Upper lobe of right lung (tissue), 1 donor: Measurements from ENCODE around the gene CHST11. TPM values are rescaled to one million over a fixed set of nuclear protein-coding genes. Genes with fewer than 3 reads are reported as not detected.

ENCODE experiments used
- ATAC-seq: fragments of 200-7000 bp; cut with Tn5 transposase; one replicate; pipeline ENCODE4 v1.9.1; 2020; ENCODE audit warnings: mild to moderate bottlenecking, moderate library complexity
- DNase-seq: peaks from one replicate; pipeline ENCODE4 v3.0.0-alpha.2; 2020
- H3K27ac ChIP-seq: fragments of 200-600 bp; one replicate; pipeline ENCODE4 v1.8.0; 2022
- H3K27me3 ChIP-seq: fragments of 200-600 bp; one replicate; pipeline ENCODE4 v1.8.0; 2022; ENCODE audit warnings: mild to moderate bottlenecking
- H3K36me3 ChIP-seq: fragments of 200-600 bp; one replicate; pipeline ENCODE4 v1.8.0; 2022
- H3K4me1 ChIP-seq: fragments of 200-600 bp; one replicate; pipeline ENCODE4 v1.8.0; 2022
- H3K4me3 ChIP-seq: fragments of 200-600 bp; one replicate; pipeline ENCODE4 v1.8.0; 2022; ENCODE audit warnings: mild to moderate bottlenecking
- H3K9me3 ChIP-seq: fragments of 200-600 bp; one replicate; pipeline ENCODE4 v1.8.0; 2022
- intact Hi-C: fragments of 100-400 bp; cut with DNase I; formaldehyde crosslinking; loops from one replicate; pipeline ENCODE4 v1.11.0; 2022
- total RNA-seq: library from RNA; stranded (reverse); fragmentation: NEBNext Ultra II Directional; extraction: Animal tissue kit (Norgen Biotek cat#: 25700); gene quantifications from one replicate; pipeline ENCODE4 v1.2.1, GENCODE V29; 2021
- TF ChIP-seq, protein P1 (sequence below): fragments of 200-600 bp; IDR thresholded peaks from one replicate; pipeline ENCODE4 v1.8.0; 2022; ENCODE audit warnings: antibody characterized with exemption
- donor health status: DM: no; HTN: yes; CAD: no; lungs with severe emphysema.

CHST11 gene
- total RNA-seq, 1 donor from 2014 or later = 56.6 TPM

DNA sequence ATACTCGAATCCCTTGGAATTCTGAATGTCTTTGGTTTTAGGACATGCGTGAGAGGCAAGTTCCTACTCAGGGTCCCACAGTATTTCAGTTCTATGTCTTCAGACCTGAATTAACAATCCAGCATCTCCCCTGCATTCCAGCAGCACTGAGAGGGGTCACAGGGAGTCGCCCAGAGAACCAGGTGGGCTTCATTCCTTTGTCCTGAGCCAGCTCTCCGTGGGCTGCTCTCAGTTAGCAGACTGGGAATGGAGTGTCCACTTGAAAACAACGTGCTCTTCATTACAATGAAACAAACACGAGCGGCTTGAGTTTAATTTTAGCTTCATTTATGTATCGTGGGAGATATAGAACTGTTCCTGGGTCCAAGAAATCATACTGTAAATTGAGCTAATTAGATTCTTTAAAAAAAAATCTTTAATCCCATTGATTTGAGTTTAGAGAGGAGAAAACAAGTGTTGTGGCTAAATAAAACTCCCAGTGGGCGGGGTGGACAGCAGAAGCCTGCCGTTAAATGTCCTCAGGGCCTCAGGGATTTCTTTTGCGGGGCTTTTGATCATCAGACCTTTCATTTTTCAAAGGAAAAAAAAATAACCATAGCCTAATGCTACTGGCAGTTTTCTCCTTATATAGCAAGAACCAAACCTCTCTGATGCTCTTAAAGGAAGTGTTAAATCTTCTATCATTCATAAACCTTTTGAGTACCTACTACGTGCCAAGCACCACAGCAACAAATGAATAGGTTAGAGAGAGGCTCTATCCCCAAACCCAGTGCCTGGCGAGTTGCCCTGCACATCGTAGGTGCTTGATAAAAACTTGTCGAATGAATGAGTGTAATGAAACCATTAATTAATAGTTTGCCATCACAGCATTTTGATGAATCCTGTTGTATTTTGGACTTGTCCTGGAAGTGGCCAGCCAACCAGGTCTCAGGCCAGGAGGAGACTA lies 140.4 kb downstream of the CHST11 start:
- H3K4me3 ChIP-seq = no peak overlapping the region
- DNase-seq (no peak), ATAC-seq (no peak)
- no peaks in the 10 kb centered on the region for H3K27me3 ChIP-seq
- peaks cover 31% of the 10 kb centered on the region for H3K4me1 ChIP-seq
- H3K36me3 ChIP-seq = no peaks in the 10 kb centered on the region
- H3K9me3 ChIP-seq = no peaks in the 10 kb centered on the region
- H3K27ac ChIP-seq = no peak overlapping the region
- intact Hi-C loops = no loop called here
- TF ChIP-seq, protein P1, sequence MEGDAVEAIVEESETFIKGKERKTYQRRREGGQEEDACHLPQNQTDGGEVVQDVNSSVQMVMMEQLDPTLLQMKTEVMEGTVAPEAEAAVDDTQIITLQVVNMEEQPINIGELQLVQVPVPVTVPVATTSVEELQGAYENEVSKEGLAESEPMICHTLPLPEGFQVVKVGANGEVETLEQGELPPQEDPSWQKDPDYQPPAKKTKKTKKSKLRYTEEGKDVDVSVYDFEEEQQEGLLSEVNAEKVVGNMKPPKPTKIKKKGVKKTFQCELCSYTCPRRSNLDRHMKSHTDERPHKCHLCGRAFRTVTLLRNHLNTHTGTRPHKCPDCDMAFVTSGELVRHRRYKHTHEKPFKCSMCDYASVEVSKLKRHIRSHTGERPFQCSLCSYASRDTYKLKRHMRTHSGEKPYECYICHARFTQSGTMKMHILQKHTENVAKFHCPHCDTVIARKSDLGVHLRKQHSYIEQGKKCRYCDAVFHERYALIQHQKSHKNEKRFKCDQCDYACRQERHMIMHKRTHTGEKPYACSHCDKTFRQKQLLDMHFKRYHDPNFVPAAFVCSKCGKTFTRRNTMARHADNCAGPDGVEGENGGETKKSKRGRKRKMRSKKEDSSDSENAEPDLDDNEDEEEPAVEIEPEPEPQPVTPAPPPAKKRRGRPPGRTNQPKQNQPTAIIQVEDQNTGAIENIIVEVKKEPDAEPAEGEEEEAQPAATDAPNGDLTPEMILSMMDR = no peak

DNA sequence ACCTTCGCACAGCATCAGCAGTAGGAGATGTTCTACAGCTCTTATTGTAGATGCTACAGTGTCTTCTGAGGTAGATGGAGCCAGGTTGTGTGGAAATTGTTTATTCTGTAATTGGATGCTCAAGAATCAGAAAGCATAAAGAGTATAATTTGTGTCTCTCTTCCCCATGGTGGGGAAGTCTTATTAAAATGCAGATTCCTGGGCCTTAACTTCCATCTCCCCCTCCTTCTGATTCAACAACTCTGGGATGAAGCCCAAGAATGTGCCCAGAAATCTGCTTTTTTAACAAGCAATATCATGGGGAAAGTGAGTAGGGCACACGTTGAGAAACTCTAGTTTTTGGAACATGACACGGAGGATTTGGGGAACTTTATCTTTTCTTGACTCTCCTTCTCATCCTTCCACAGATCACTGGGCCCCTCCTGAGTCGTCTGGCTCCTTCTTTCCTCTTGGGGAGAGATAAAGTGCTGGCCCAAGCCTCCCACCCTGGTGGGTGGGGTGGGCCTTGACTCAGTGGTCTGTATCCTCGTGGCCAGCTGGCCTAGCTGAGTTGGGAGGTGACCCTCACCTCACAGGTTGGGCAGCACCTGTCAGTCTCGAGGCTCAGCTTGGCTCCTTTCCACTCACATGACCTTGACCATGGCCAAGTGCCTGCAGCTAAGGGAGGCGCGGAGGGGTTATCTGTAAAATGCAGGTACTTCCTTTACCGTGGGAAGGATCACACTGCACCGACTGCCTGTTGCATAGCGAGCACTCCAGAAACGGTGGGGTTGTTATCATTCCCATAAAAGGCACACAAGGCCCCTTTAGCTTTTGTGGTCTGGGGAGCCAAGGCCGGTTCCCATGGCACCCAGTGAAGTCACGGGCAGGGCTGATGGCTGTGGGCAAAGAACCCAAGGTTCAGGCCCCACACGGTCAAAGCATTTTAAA lies 141.9 kb downstream of the CHST11 start:
- no peak overlapping the region for H3K27ac ChIP-seq
- no peaks in the 10 kb centered on the region for H3K9me3 ChIP-seq
- no peaks in the 10 kb centered on the region for H3K27me3 ChIP-seq
- TF ChIP-seq, protein P1 = no peak
- no peak overlapping the region for H3K4me3 ChIP-seq
- H3K36me3 ChIP-seq = no peaks in the 10 kb centered on the region
- DNase-seq (no peak), ATAC-seq (no peak)
- H3K4me1 ChIP-seq = peaks cover 33% of the 10 kb centered on the region
- intact Hi-C loops = no loop called here

DNA sequence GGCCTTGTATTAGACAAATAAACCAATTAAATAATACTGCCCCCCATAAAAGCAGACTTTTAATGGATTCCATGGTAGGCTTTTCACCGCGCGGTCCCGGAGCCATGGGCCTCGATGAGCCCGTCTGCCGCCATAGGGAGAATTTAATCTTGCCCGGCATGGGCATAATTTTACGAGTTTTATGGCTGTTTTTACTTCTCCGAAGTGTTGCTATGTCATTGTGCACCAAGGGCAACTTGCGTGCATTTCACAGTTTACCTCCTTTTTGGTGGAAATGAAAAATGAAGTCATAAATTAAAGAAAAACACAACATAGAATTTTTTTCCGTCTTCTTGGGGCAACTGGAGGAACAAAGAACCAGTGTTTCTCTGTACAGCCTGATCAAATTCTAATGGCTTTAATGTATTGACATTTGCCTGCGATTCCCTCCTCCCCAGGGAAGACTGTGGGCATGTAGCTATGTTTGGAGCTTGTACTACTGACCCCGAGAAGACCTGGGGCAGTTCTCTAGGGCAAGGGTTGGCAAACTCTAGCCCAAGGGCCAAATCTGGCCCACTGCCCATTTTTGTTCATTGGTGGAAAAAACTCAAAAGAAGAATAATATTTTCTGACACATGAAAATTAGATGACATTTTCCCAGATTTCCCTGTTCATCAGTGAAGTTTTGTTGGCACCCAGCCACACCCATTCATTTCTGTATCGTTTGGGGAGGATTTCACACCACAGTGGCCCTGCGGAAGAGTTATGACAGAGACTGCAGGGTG lies 142.7 kb downstream of the CHST11 start:
- TF ChIP-seq, protein P1 = no peak
- DNase-seq (no peak), ATAC-seq (no peak)
- Histone ChIP-seq H3K4me3 (no peak overlapping the region), H3K4me1 (peaks cover 42% of the 10 kb centered on the region), H3K27me3 (no peaks in the 10 kb centered on the region), H3K9me3 (no peaks in the 10 kb centered on the region), H3K36me3 (no peaks in the 10 kb centered on the region), H3K27ac (no peak overlapping the region)
- intact Hi-C loops = no loop called here

DNA sequence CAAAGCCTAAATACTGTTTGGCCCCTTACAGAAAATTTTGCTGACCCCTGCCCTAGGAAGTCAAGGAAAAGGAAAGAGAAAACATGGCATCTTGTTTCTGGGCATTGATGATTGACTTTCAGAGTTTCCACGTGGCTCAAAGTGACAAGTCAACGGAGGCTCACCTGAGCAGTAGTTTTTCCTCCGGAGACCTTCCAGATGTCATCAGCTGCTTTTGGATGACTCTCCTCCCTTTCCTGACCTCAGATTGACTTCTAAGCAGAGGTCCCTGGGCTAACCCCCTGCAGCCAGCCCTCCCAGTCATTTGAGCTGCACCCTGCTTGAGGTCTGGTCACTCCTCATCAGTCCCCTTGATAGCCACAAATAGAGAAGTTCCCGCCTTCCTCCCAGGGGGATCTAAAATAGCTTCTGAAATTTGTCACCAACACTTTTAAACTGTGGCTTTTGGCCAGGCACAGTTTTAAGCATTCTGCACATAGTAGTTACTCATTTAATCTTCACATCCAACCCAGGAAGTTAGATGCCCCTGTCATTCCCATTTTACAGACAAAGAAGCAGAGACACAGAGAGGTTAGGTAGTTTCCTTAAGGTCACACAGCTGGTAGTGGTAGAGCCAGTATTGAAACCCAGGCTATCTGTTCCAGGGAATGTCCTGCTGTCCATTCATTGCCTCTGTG lies 143.4 kb downstream of the CHST11 start:
- Histone ChIP-seq H3K27me3 (no peaks in the 10 kb centered on the region), H3K27ac (no peak overlapping the region), H3K9me3 (no peaks in the 10 kb centered on the region), H3K4me1 (peaks cover 49% of the 10 kb centered on the region), H3K4me3 (no peak overlapping the region), H3K36me3 (no peaks in the 10 kb centered on the region)
- intact Hi-C loops = no loop called here
- no peak for ATAC-seq
- TF ChIP-seq, protein P1 = no peak
- no peak for DNase-seq
